ENCODE results near the gene CDH2. TPM values are rescaled to one million over a fixed set of nuclear protein-coding genes. Genes with fewer than 3 reads are reported as not detected.

The CDH2 gene
- total and polyA plus RNA-seq, 2 experiments from 2014 or later: 14.7 to 36.9 TPM

DNA sequence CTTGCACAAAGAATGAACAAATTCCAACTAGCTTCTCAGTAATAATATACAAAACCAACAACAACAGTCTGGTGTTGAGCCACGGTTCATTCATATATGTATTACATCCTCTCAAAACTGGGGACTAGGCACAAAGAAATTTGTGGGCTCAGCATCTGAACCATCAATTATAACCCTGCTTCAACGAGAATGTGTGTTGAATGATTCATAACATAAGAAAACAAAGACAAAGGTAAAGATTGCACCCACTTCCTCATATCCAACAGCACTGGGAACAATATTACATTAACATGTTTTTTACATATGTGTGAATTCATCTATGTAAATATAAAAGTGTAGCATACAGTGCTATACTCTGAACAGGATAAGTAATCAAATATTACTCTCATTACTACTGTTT is 144.8 kb downstream of the CDH2 start (continued):
- TF ChIP-seq, protein P1, sequence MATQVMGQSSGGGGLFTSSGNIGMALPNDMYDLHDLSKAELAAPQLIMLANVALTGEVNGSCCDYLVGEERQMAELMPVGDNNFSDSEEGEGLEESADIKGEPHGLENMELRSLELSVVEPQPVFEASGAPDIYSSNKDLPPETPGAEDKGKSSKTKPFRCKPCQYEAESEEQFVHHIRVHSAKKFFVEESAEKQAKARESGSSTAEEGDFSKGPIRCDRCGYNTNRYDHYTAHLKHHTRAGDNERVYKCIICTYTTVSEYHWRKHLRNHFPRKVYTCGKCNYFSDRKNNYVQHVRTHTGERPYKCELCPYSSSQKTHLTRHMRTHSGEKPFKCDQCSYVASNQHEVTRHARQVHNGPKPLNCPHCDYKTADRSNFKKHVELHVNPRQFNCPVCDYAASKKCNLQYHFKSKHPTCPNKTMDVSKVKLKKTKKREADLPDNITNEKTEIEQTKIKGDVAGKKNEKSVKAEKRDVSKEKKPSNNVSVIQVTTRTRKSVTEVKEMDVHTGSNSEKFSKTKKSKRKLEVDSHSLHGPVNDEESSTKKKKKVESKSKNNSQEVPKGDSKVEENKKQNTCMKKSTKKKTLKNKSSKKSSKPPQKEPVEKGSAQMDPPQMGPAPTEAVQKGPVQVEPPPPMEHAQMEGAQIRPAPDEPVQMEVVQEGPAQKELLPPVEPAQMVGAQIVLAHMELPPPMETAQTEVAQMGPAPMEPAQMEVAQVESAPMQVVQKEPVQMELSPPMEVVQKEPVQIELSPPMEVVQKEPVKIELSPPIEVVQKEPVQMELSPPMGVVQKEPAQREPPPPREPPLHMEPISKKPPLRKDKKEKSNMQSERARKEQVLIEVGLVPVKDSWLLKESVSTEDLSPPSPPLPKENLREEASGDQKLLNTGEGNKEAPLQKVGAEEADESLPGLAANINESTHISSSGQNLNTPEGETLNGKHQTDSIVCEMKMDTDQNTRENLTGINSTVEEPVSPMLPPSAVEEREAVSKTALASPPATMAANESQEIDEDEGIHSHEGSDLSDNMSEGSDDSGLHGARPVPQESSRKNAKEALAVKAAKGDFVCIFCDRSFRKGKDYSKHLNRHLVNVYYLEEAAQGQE (IDR thresholded peaks at IDR 0.05; ENCODE audit: unreplicated experiment): no peak
- TF ChIP-seq ZNF114 (CRISPR knock-in tag; IDR thresholded peaks at IDR 0.05) (no peak), STAT1 (IDR thresholded peaks at IDR 0.05; ENCODE audit: unreplicated experiment) (no peak), JUNB (IDR thresholded peaks at IDR 0.05; ENCODE audit: unreplicated experiment) (no peak), ETS1 (IDR thresholded peaks at IDR 0.05) (no peak)

DNA sequence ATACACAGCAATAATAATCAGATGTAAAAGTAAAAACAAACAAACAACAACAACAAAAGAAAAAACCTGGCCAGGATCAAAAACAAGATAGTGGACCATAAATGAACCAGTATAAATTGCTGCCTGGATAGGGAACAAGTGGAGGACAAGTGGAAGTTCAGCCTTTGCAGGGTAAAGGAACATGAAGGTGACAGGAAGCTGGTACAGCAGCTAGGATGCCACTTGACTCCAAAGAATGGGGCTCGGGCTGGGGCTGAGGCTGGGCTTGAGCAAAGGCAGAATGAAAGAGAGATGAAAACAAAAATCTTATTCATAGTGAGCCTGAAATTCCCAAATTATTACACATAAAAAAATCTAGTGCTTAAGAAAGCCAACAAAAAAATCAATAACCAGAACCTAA is 146.5 kb downstream of the CDH2 start:
- Mint-ChIP-seq H3K27me3 (ENCODE audit: insufficient read depth, low read depth, poor library complexity) (no peaks in the 10 kb centered on the region), H3K27ac (no peak overlapping the region), H3K4me1 (peaks cover 12% of the 10 kb centered on the region), H3K9me3 (no peaks in the 10 kb centered on the region), H3K4me3 (no peak overlapping the region), H3K36me3 (ENCODE audit: low read depth) (no peaks in the 10 kb centered on the region)
- TF ChIP-seq POLR2AphosphoS5 (IDR thresholded peaks at IDR 0.05; ENCODE audit: low read depth) (no peak), EZH2phosphoT487 (IDR thresholded peaks at IDR 0.05; ENCODE audit: unreplicated experiment) (no peak)
- TF ChIP-seq, protein P1 (IDR thresholded peaks at IDR 0.05; ENCODE audit: unreplicated experiment): no peak
- Histone ChIP-seq H4K20me1 (replicated peaks; ENCODE audit: insufficient read depth) (no peaks in the 10 kb centered on the region), H2AFZ (no peak overlapping the region), H3F3A (replicated peaks; ENCODE audit: low read depth) (no peaks in the 10 kb centered on the region), H3K27ac (ENCODE audit: low read depth) (no peak overlapping the region), H3K9me2 (ENCODE audit: insufficient read depth) (no peaks in the 10 kb centered on the region), H3K4me1 (ENCODE audit: insufficient read depth) (peaks cover 12% of the 10 kb centered on the region), H3K36me3 (ENCODE audit: insufficient read depth) (no peaks in the 10 kb centered on the region), H3K4me3 (no peak overlapping the region), H3K27me3 (ENCODE audit: insufficient read depth) (no peaks in the 10 kb centered on the region), H3K79me2 (replicated peaks; ENCODE audit: insufficient read depth) (no peaks in the 10 kb centered on the region), H3K4me2 (no peak overlapping the region)
- DNase-seq (ENCODE audit: low spot score) (no peak), ATAC-seq (no peak)
